Measurements from ENCODE around the gene FAM89B.
"Not testable (repeated sequence)": the region's sequence is repeated elsewhere in the genome, so short reads cannot be mapped to it uniquely, and the experiment has no call there.

FAM89B gene

DNA sequence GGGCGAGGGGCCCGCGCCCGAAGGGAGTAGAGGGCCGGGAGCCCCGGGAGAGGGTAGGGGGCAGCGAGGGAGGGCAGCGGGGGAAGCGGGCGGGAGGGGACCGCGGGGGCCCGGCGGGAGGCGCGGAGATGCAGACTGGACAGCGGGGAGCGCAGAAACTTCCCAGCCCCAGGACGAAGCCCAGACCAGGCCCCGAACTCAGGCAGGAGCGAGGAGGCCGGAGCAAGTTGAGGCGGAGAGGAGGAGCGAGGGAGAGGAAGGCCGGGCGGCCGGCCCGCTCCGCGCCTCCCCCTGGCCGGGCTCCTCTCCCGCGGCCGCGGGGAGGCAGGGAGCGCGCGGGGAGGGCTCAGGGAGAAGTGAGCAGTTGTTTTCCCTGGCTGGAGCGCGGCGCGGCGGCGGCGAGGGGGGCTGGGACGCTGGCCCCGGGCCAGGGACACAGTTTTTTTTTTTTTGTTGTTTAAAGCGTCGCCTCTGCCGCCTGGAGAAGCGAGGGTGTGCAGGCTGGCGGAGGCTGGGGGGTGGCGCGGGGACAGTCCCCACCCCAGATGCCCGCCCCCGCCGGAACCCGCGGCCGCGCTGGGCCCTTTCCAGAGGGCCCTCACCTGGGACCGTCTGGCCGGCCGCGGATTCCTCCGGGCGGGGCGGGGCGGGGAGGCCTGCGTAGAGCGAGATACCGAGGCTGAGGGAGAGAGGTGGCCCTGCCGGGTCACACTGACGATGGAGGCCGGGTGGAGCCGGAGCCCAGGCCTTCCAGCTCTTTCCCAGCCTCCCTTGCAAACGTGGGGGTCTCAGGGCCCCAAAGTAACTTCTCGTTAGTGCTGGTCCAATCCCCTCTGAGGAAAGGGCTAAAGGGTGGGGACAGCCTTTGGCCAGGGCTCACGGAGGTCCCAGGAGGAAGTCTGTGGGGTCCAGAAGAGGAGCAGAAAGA lies 14.1 kb upstream of the FAM89B start, which contains the start of gene LTBP3:
Gene LTBP3, minus strand, starts transcription at position 358 of the 928 bp plus-strand sequence. CDS start 400 bp downstream, outside the sequence.
- DNase-seq, result no peak

DNA sequence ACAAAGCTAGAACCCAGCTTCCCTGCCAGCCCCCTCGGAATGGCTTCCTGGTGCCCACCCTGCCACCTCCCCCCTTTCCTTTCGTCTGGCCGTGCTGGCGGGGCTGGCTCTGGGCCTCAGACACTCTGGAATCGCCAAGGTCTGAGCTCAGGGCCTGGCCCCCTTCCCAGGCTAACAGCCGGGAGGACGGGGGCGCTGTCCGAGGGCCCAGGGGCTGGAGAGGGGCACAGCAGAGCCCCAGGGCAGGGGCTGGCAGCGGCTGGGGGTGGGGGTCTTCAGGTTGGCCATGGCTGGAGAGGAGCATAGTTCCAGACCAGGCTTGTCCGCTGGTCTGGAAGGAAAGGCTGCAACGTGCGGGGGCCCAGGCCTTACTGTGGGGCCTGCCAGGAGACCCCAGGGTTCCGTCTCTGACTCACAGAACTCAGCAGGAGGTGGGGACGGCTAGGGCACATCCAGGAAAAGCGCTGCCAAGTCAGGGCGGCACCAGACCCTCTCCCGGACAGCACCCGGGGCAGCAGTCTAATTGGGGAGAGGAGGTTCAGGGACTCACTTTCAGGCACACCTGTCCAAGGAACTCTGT lies 13.3 kb upstream of the FAM89B start:
- no peak for DNase-seq

DNA sequence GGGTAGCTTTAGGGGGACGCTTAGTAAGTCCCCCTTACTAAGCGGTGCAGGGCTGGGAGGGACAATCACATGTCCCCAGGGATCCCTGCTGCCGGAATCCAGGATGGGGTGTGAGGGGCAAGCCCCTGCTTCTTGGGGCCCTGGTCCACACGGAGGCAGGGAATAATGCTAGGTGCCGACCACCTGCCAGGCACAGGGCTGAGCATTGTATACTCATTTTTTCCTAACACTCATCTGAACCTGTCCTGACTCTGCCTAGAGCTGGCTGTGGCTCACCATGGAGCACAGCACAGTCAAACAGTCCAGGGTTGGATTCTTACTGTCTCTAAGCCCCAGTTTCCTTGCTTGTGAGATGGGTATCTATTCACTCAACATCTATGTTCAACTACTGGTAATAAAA lies 12.8 kb upstream of the FAM89B start:
- no peak for DNase-seq

DNA sequence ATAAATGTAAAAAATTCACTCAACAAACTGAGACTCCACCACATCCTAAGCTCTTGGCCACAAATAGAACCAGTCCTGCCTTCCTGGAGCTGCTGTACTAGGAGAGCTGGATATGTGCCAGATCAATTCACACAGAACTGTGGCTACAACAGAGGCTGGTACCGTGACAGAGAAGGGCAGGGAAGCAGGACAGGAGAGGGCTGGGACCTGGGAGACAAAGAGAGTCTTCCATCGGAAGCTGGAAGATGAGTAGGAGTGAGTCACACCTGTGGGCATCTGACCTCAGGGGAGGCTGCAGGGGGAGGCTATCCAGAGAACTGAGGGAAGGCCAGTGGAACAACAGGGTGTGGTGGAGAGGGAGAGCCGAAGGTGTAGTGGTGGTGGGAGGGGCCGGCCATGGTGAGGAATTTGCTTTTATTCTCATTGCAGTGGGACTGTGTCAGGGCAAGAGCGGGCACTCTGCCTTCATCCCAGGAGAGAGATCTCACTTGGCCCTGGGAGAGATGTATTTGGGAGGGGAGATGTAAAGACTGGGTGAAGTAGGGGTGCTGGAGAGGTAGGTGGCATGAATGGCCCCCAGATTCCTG lies 12.3 kb upstream of the FAM89B start:
- no peak for DNase-seq

DNA sequence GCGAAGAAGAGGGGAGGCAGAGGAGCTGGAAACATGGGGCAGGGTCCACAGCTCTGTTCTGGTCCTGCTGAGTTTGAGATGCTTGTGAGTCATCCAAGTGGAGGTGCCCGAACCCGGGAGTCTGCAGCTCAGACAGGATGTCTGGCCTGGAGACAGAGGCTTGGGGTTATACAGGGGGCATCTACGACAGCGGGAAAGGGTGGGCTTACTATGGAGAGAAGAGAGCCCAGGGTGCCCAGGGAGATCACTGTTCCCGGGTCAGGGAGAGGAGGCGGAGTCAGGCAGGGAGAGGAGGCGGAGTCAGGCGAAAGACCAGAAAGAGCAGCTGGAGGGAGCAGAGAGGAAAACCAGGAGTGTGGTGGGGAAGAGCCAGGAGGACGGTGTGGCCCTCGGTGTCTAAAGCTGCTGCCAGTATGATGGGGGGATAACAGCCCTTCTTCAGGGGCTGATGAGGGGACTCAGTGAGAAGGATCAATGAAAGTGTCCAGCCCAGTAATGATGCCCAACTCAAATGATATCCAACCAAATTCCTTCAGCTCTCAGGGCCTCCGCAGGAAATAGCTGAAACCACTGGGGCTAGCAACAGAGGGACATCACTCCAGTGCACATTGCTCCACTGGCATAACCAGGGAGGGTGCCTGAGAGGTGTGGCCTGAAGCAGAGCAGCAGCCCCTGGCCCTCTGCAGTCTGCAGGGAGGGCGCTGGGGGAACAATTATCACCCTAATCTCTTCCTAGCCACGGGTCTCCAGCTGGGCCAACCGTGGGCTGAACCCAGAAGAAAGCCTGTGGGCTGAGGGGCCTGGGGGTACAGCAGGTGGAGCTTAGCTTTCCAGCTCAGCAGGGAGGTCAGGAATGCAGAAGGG lies 11.6 kb upstream of the FAM89B start:
- DNase-seq, result no peak

DNA sequence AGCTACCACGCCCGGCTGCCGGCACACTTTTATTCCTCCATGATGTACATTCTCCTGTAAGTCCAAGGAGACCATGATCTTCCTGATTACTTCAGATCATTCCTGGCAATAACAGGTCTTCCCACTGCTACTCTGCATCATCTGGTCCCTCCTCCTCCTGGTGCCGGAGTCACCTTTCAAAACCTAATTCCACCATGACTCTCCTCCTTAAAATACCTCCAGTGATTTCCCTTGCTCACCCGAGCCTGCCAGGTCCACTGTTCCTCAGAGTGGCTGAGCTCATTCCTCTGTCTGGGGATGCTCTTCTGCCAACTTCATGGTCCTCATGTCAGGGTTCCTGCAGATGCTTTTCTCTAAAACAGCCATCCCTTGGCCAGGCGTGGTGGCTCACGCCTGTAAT lies 10.3 kb upstream of the FAM89B start:
- DNase-seq, result no peak

DNA sequence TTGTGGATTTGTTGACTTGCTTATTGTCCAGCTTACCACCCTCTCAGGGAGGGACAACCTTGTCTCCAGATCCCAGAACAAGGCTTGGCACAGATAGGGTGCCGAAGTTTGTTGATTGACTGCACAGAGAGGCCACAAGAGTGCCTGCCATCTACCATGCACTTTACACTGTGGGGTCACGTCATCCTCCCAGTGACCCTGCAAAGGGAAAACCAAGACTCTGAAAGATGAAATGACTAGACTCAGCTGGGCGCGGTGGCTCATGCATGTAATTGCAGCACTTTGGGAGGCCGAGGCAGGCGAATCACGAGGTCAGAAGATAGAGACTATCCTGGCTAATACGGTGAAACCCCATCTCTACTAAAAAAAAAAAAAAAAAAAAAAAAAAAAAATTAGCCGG lies 9.6 kb upstream of the FAM89B start:
- DNase-seq, result no peak

DNA sequence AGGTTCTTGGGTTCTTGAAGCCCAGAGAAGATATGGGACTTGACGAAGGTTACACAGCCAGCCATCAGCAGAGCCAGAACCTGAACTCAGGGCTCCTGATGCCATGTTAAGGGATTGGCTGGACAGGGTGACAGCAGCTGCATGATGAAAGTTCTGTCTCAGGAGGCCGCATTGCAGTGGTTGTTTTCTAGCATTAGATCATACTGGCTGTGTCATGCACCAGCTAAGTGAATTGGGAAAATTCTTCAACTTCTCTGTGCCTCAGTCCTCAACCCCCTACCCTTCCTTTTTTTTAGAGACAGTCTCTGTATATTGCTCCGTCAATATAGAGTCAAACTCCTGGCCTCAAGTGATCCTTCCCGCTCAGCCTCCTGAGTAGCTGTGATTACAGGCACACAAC lies 8.7 kb upstream of the FAM89B start:
- DNase-seq, result no peak

DNA sequence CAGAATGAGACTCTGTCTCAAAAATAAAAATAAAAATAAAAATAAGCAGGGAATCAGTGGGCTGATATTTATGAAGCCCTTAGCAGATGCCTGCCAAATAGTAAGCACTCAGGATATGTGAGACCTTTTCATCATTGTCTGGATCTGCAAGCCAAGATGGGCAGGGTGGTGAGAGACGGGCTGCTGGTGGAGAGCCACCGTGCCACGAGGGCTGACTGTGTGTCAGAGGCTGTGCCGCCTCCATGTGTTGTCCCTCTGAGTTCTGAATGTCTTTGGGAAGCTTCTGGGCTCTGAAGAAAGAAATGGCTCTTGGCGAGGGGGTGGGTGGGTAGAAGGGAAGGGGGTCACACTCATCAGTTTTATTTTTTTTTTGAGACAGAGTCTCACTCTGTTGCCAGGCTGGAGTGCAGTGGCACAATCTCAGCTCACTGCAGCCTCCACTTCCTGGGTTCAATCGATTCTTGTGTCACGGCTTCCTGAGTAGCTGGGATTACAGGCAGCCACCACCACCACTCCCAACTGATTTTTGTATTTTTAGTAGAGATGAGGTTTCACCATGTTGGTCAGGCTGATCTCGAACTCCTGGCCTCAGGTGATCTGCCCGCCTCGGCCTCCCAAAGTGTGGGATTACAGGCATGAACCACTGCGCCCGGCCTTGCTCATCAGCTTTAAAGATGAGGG lies 7.3 kb upstream of the FAM89B start:
- not testable (repeated sequence) for DNase-seq

DNA sequence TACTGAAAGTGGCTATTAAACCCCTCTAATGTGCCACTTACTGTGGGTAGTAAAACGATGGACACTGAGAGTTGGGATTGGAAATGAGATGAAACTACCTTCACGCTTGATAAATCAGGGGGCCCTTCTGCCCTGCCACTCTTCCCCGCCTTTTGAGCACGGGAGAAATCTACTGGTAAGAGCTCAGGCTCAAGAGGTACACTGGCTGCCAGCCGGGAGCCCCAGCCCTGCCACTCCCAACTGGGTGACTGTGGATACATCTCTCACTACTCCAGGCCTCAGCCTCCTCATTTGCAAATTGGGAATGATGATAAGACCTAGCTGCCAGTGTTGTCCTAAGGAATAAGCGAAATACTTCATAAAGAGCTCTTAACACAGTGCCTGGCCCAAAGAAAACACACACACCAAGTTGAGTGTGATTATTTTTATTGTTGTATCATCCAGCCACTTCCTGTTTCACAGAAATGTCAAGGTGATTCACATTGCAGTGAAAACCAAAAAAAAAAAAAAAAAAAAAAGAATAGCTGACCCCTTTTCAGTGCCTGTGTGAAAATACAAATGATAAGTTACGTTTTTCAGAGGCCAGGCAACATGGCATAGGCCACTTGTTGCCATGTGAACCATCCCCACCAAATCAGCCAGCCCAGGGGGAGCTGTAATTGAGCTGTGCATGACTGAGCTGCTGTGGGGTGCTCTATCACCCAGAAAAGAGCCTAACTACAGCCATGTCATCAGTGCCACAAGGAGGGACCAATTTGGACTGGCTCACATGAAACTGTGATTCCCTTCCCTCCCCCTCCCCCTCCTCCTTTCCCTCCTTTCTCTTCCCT lies 6.5 kb upstream of the FAM89B start:
- no peak for DNase-seq

DNA sequence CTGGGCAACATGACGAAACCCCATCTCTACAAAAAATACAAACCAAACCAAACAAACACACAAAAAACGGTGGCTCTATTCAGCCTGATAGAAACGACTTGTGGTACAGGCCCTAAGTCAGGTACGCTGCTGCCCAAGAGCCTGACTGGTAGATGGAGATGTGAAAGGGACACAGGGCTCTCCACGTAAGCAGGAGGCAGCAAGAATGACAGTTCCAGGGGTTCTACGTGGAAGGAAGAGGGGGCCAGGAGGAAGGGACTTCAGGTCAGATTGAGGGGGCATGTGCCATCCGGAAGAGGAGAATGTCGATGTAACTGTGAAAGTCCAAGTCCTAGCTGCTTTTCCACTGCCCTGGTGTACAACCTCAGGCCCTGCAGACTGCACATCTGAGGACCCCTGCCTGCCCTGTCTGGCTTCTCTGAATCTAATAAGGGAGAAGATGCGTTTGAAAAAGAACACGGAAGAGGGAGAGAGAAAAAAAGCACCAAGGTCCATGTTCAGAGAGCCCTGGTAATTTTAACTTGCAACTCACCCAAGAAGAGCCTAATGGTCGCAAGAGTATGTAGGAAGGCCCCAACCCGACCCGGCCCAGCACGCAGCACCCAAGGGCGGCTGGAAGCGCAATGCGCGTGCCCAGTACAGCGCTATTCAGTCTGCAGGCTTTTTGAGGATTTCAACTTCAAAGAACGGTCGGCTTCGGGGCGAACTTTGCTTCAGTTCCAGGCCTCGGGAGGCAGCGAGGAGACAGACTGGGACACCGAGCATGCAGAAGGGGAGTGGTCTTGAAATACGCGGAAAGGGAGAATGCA lies 3.0 kb upstream of the FAM89B start:
- DNase-seq, result no peak

DNA sequence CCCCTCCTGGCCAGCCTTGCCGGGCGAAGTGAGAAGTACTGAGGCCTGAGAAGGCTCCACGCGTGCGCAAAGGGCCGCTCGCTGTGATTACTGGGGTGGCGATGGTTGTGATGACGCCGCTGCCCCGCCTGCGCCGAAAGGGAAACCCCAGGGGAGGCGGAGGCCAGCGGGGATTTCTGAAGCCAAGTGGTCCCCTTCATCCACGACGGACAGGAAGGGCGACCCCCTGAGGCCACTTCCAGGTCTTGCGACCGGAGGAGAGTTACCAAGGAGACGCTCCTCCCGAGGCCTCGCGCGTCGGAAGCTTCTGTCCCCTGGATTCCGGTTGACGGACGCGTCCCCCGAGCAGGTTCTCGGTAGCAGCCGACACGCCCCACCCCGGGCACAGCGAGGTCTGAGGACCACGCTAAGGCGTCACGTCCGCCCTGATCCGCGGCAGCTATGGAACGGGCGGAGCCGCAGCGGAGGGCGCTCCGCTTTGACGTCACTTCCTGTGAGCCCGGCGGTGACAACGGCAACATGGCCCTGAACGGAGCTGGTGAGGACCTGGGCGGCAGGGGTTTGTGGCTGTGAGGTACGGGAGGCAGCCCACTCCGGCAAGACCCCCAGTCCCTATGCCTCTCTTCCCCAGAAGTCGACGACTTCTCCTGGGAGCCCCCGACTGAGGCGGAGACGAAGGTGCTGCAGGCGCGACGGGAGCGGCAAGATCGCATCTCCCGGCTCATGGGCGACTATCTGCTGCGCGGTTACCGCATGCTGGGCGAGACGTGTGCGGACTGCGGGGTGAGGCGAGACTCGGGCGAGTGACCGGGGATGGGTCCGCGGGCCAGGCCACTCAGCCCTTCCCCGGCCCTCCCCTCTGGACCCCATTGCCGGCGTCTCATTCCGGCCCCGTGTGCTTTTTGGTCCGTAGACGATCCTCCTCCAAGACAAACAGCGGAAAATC lies 2.1 kb upstream of the FAM89B start, which contains the start of gene ZNRD2:
Gene ZNRD2, plus strand, starts transcription at position 505 of the 946 bp plus-strand sequence. Its CDS starts 15 bp downstream, at position 520.
- DNase-seq, result peak; percentile 99

DNA sequence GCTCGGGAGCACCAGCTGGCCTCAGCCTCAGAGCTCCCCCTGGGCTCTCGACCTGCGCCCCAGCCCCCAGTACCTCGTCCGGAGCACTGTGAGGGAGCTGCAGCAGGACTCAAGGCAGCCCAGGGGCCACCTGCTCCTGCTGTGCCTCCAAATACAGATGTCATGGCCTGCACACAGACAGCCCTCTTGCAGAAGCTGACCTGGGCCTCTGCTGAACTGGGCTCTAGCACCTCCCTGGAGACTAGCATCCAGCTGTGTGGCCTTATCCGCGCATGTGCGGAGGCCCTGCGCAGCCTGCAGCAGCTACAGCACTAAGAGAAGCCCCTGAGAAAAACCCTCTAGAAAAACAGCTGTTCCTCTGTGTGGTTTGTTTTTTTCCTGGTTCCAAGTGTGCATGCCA lies 918 bp upstream of the FAM89B start:
- no peak for DNase-seq

DNA sequence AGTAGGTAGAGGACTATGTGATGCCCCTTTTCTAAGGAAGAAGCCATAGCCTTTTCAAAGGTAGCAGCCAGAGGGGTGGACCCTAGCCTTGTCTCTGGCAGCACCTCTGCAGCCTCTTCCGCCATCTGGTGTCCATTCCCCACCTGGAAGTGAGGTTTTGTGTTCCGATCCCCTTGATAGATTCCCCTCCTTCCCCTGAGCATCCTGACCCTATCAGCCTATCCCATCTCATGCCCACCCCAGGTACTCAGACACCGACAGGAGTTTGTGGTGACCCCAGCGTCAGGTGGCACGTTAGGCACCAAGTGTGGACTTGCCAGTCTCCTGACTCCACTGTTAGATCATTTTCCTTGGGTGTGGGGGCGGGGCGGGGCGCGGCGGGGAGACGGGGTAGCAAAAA lies 398 bp upstream of the FAM89B start:
- no peak for DNase-seq

DNA sequence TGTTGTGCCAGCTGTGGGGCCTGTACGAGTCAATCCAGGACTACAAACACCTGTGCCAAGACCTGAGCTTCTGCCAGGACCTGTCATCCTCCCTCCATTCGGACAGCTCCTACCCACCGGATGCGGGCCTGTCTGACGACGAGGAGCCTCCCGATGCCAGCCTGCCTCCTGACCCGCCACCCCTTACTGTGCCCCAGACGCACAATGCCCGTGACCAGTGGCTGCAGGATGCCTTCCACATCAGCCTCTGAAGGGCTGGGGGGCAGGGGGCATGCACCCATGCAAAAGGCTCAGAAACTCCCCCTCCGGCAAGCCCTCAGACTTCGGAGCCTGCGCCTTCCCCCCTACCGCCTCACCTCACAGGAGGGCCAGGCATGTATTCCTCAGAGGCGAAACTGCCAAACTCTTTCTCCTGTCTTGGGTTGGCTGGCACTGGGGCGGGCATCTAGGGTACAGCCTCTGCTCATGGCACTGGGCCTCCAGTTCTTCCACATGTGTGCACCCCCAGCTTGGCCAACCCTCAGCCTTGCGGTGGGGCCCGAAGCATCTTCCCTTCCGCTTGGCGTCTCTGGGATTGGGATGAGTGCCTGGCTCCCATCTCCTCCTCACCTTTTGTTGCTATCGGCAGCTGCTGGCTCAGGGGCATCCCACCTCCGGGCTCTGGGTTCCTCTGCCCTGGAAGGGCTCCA lies 1.2 kb downstream of the FAM89B start:
- no peak for DNase-seq

DNA sequence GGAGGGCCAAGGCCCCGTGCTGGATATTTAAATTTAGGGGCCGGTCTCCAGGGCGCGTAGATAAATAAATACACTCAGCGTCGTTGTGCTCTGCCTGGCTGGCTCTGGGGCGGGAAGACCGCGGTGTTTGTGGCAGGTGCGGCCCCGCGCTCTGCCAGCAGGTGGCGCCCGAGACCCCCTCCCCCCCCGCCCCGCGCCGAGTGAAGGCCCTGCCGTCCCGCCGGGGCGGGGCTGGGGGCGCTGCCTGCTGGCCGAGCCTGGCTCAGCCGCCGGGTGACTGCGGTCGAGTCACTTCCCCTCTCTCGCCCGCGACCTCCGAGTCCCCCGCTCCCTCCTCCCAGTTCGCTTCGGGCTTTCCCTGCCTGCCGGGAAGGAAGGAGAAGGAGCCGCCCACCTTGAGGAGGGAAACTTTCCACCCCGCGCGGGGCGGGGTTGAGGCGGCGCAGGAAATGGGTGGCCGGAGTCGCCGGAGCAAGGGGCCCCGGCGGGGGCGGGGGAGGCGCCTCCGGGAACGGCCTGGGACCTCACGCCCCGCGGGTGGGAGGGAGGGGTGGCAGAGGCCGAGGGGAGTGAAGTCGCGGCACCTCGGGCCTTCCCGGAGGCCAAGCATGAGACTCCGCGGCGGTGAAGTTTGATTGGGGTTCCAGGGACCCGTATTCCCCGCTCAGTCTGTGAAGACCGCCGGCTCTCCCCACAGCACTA lies 1.9 kb downstream of the FAM89B start:
- DNase-seq, result peak; percentile 88

DNA sequence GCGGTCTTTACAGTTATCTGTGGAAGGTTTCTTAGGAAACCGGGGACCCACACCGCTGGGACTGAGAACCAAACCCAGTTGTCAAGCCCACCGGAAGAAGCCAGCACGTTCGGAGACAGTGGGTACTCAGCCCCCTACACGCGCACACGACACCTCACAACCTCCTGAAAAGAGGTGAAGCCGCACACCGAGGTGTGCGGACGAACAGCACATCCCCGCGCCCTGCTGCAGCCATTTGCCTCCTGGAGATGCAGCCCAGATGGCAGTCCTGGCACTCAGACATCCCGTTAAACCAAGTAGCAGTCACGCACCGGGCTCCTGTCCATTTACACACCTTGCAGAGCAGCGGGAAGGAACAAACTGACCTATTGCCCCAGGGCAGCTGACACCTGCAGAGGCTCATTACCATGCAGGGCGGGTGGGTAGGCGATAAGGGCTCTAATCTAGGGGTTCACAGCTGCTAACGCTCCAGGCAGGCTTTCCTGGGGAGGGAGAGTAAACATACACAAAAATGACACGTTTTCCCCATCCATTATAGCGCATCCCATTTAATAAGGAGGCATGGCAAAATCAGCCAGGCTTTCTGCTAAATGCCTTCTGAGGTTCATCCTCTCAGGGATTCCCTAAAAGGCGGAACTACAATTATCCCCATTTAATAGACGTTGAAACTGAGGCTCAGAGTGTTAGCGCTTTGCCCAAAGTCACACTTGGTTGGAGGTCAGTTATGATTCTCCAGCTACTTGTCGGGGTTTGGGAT lies 2.7 kb downstream of the FAM89B start:
- DNase-seq, result no peak
